ENCODE results near the gene PCDHGA2. TPM values are rescaled to one million over a fixed set of nuclear protein-coding genes. Genes with fewer than 3 reads are reported as not detected.
"Not testable (repeated sequence)": the region's sequence is repeated elsewhere in the genome, so short reads cannot be mapped to it uniquely, and the experiment has no call there.

PCDHGA2 gene
- total and polyA plus RNA-seq, 2 donors (not counting 1 experiment from before 2014, with no cell fraction given): 4.5 to 5.8 TPM

DNA sequence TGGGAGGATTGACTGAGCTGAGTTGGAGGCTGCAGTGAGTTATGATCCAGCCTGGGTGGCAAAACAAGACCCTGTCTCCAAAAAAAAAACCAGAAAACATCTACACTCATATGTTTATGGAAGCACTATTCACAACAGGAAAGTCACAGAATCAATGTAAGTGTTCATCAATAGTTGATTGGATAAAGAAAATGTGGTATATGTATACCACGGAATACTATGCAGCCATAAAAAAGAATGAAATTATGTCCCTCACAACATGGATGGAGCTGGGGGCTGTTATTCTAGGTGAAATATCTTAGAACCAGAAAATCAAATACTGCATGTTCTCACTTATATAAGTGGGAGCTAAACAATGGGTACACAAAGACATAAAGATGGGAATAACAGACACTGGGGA is 31.9 kb upstream of the PCDHGA2 start:
- no peak for DNase-seq (ENCODE audit: low read depth in 2 of 2)
- Histone ChIP-seq H4K20me1 (ENCODE audit: control insufficient read depth, extremely low read depth, insufficient read depth, low read length) (no peaks in the 10 kb centered on the region), H3K36me3 (ENCODE audit: control insufficient read depth, insufficient read depth, low read length) (no peaks in the 10 kb centered on the region), H3K4me1 (ENCODE audit: control insufficient read depth, extremely low read depth, insufficient read depth, low read length) (no peaks in the 10 kb centered on the region), H3K4me3 (replicated peaks in 1 of 4; ENCODE audit: control extremely low read depth in 1 of 4, insufficient read depth in 1 of 4, low read depth in 3 of 4, low read length in 4 of 4) (no peak overlapping the region), H3K4me2 (ENCODE audit: extremely low read depth, insufficient read depth, low read length) (no peak overlapping the region), H3K27me3 (ENCODE audit: control insufficient read depth, insufficient read depth, low read length) (no peaks in the 10 kb centered on the region), H3K27ac (ENCODE audit: insufficient read depth, low read length) (no peak overlapping the region), H2AFZ (ENCODE audit: low read length) (no peak overlapping the region), H3K79me2 (ENCODE audit: control insufficient read depth, insufficient read depth, low read length) (no peaks in the 10 kb centered on the region), H3K9ac (ENCODE audit: insufficient read depth, low read length) (no peak overlapping the region), H3K9me3 (ENCODE audit: control insufficient read depth, insufficient read depth, low read depth, low read length) (no peaks in the 10 kb centered on the region)
- TF ChIP-seq EZH2 (IDR thresholded peaks at IDR 0.05; ENCODE audit: low read length, missing control alignments): no peak
- TF ChIP-seq, protein P1, sequence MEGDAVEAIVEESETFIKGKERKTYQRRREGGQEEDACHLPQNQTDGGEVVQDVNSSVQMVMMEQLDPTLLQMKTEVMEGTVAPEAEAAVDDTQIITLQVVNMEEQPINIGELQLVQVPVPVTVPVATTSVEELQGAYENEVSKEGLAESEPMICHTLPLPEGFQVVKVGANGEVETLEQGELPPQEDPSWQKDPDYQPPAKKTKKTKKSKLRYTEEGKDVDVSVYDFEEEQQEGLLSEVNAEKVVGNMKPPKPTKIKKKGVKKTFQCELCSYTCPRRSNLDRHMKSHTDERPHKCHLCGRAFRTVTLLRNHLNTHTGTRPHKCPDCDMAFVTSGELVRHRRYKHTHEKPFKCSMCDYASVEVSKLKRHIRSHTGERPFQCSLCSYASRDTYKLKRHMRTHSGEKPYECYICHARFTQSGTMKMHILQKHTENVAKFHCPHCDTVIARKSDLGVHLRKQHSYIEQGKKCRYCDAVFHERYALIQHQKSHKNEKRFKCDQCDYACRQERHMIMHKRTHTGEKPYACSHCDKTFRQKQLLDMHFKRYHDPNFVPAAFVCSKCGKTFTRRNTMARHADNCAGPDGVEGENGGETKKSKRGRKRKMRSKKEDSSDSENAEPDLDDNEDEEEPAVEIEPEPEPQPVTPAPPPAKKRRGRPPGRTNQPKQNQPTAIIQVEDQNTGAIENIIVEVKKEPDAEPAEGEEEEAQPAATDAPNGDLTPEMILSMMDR (conservative IDR thresholded peaks at IDR 0.05 in 1 of 2, IDR thresholded peaks at IDR 0.05 in 1 of 2; ENCODE audit: low read depth in 1 of 2, low read length in 2 of 2): no peak

DNA sequence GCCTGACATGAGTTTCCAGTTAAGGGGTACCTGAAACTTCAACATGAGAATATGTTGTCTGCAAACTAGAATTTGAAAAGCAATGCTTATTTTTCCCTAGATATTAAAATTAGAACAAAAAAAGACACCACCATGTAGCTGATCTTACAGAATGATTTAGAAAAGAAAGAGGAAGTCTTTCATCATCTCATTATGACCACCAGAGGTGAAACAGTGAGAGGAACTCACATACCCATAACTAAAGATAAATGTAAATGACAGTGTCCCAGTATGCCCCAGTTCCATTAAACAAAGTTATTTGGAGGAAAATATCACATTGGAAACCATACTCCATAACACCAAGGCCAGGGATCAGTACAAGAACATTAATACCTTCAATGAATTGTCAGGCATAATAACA is 24.8 kb upstream of the PCDHGA2 start:
- Histone ChIP-seq H3K79me2 (ENCODE audit: control insufficient read depth, insufficient read depth, low read length) (peaks cover 12% of the 10 kb centered on the region), H3K36me3 (ENCODE audit: control insufficient read depth, insufficient read depth, low read length) (no peaks in the 10 kb centered on the region), H3K9ac (ENCODE audit: insufficient read depth, low read length) (no peak overlapping the region), H3K27me3 (ENCODE audit: control insufficient read depth, insufficient read depth, low read length) (no peaks in the 10 kb centered on the region), H3K9me3 (ENCODE audit: control insufficient read depth, insufficient read depth, low read depth, low read length) (peaks cover 3% of the 10 kb centered on the region), H2AFZ (ENCODE audit: low read length) (no peak overlapping the region), H3K4me1 (ENCODE audit: control insufficient read depth, extremely low read depth, insufficient read depth, low read length) (no peaks in the 10 kb centered on the region), H4K20me1 (ENCODE audit: control insufficient read depth, extremely low read depth, insufficient read depth, low read length) (no peaks in the 10 kb centered on the region), H3K27ac (ENCODE audit: insufficient read depth, low read length) (no peak overlapping the region), H3K4me2 (ENCODE audit: extremely low read depth, insufficient read depth, low read length) (no peak overlapping the region), H3K4me3 (replicated peaks in 1 of 4; ENCODE audit: control extremely low read depth in 1 of 4, insufficient read depth in 1 of 4, low read depth in 3 of 4, low read length in 4 of 4) (no peak overlapping the region)
- no peak for DNase-seq (ENCODE audit: low read depth in 2 of 2)
- no peak for TF ChIP-seq EZH2 (IDR thresholded peaks at IDR 0.05; ENCODE audit: low read length, missing control alignments)
- TF ChIP-seq, protein P1 (conservative IDR thresholded peaks at IDR 0.05 in 1 of 2, IDR thresholded peaks at IDR 0.05 in 1 of 2; ENCODE audit: low read depth in 1 of 2, low read length in 2 of 2): no peak

DNA sequence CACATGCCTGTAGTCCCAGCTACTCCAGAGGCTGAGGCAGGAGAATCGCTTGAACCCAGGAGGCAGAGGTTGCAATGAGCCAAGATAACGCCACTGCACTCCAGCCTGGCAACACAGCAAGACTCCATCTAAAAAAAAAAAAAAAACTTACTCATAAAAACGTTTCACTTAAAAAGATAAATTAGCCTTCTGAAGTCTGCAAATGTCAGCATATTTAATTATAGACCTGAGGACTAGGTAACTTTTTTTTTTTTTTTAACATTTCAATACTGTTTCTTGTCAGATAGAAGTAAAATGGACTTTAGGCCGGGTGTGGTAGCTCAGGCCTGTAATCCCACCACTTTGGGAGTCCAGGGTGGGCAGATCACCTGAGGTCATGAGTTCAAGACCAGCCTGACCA is 21.6 kb upstream of the PCDHGA2 start:
- not testable (repeated sequence) for H4K20me1 ChIP-seq (ENCODE audit: control insufficient read depth, extremely low read depth, insufficient read depth, low read length); H3K36me3 ChIP-seq (ENCODE audit: control insufficient read depth, insufficient read depth, low read length); H3K27ac ChIP-seq (ENCODE audit: insufficient read depth, low read length); H3K4me2 ChIP-seq (ENCODE audit: extremely low read depth, insufficient read depth, low read length); H3K9ac ChIP-seq (ENCODE audit: insufficient read depth, low read length); H2AFZ ChIP-seq (ENCODE audit: low read length); DNase-seq (ENCODE audit: low read depth in 2 of 2); H3K4me1 ChIP-seq (ENCODE audit: control insufficient read depth, extremely low read depth, insufficient read depth, low read length); H3K27me3 ChIP-seq (ENCODE audit: control insufficient read depth, insufficient read depth, low read length); H3K4me3 ChIP-seq (replicated peaks in 1 of 4; ENCODE audit: control extremely low read depth in 1 of 4, insufficient read depth in 1 of 4, low read depth in 3 of 4, low read length in 4 of 4)
- Histone ChIP-seq H3K9me3 (ENCODE audit: control insufficient read depth, insufficient read depth, low read depth, low read length) (peaks cover 12% of the 10 kb centered on the region), H3K79me2 (ENCODE audit: control insufficient read depth, insufficient read depth, low read length) (peaks cover 25% of the 10 kb centered on the region)
